HFF-Myc (cell line): ENCODE results near the gene ATP2B3.
"Not testable (repeated sequence)": the region's sequence is repeated elsewhere in the genome, so short reads cannot be mapped to it uniquely, and the experiment has no call there.

Source experiments
- DNase-seq: peaks from one replicate; pipeline ENCODE4 v3.0.0-alpha.2; 2011; ENCODE audit warnings: low read depth; ENCODE audit errors: extremely low read depth
- H3K4me3 ChIP-seq: replicated peaks from 2 replicates; pipeline ENCODE4 v1.5.1; 2011; ENCODE audit warnings: low read depth, mild to moderate bottlenecking, control low read depth, low read length
- CTCF ChIP-seq: IDR thresholded peaks from 2 replicates; pipeline ENCODE4 v1.5.1; 2012; ENCODE audit warnings: mild to moderate bottlenecking, low read depth, low read length, control low read depth; ENCODE audit errors: missing control alignments

Gene ATP2B3

GRCh38 chrX:153599192-153600031, 82.0 kb downstream of the ATP2B3 start:
- TF ChIP-seq CTCF, result no peak
- H3K4me3 ChIP-seq, result peak overlapping the region; percentile 62
- peak; percentile 44 for DNase-seq

- DNase-seq, result no peak
- H3K4me3 ChIP-seq, result peak overlapping the region; percentile 62
- no peak for TF ChIP-seq CTCF
These were observed 82.6 kb downstream of the ATP2B3 start for GRCh38 chrX:153600032-153600373.

- no peak overlapping the region for H3K4me3 ChIP-seq
- TF ChIP-seq CTCF, result no peak
- no peak for DNase-seq
These were observed 83.5 kb downstream of the ATP2B3 start for GRCh38 chrX:153600921-153601320.

GRCh38 chrX:153601511-153602110, 84.2 kb downstream of the ATP2B3 start:
- TF ChIP-seq CTCF, result no peak
- DNase-seq, result no peak
- H3K4me3 ChIP-seq, result no peak overlapping the region

- H3K4me3 ChIP-seq, result no peak overlapping the region
- TF ChIP-seq CTCF, result no peak
- DNase-seq, result no peak
These were observed 85.2 kb downstream of the ATP2B3 start for GRCh38 chrX:153602601-153603000.

- DNase-seq, result no peak
- TF ChIP-seq CTCF, result no peak
- no peak overlapping the region for H3K4me3 ChIP-seq
These were observed 85.8 kb downstream of the ATP2B3 start for GRCh38 chrX:153603131-153603656.

- DNase-seq, H3K4me3 ChIP-seq: not testable (repeated sequence)
These were observed 87.4 kb downstream of the ATP2B3 start for GRCh38 chrX:153604666-153605380.
